AG04449 (cell line): ENCODE data around the gene PUS3.
"Not testable (repeated sequence)": the region's sequence is repeated elsewhere in the genome, so short reads cannot be mapped to it uniquely, and the experiment has no call there.

Experiments used
- CTCF ChIA-PET: fragments of 350-600 bp; formaldehyde crosslinking; extraction: SDS; loops from one replicate; lab custom pipeline; 2021; ENCODE audit warnings: antibody characterized with exemption; lab: Yijun Ruan, JAX
- POLR2A ChIA-PET: fragments of 400-600, 350-600 bp; formaldehyde crosslinking; extraction: SDS; loops from one replicate; lab custom pipeline; 2020; ENCODE audit warnings: antibody characterized with exemption, inconsistent platforms; lab: Yijun Ruan, JAX
- DNase-seq: peaks from one replicate; pipeline ENCODE4 v3.0.0-alpha.2; 2010; ENCODE audit warnings: low read depth, low spot score
- H3K4me3 ChIP-seq: 2 replicates; pipeline ENCODE4 v1.5.1; 2011; ENCODE audit warnings: low read depth, mild to moderate bottlenecking, control low read depth, low read length
- CTCF ChIP-seq: IDR thresholded peaks from one replicate; pipeline ENCODE4 v1.5.1; 2011; ENCODE audit warnings: mild to moderate bottlenecking, moderate library complexity, low read length, control low read depth, inconsistent platforms; ENCODE audit not compliant: insufficient read depth; ENCODE audit errors: missing control alignments

Gene PUS3

GRCh38 chr11:125923012-125923579, 20.1 kb upstream of the PUS3 start:
- peak; percentile 10 for DNase-seq
- H3K4me3 ChIP-seq = no peak overlapping the region
- POLR2A ChIA-PET = no interaction called here
- CTCF ChIA-PET = interaction anchor here (0.7 to 12.7 kb wide), 23 partner anchors 9 to 302 kb away, joined by 3 to 293 read pairs (median 5); partner anchors contain the start of genes DDX25 and PUS3
- TF ChIP-seq CTCF = peak; percentile 82

GRCh38 chr11:125922156-125922555, 19.1 kb upstream of the PUS3 start:
- TF ChIP-seq CTCF = no peak
- ChIA-PET POLR2A (no interaction called here), CTCF (interaction anchor here (0.9 to 12.7 kb wide), 12 partner anchors 12 to 281 kb away, joined by 3 to 293 read pairs (median 7); no protein-coding TSS in a partner anchor)
- DNase-seq = no peak
- no peak overlapping the region for H3K4me3 ChIP-seq

- no peak for DNase-seq
- no peak for TF ChIP-seq CTCF
- H3K4me3 ChIP-seq = no peak overlapping the region
- CTCF ChIA-PET = interaction anchor here (0.7 to 12.7 kb wide), 8 partner anchors 9 to 277 kb away, joined by 3 to 293 read pairs (median 7); no protein-coding TSS in a partner anchor
- POLR2A ChIA-PET = no interaction called here
These were observed 18.0 kb upstream of the PUS3 start for GRCh38 chr11:125921042-125921441.

GRCh38 chr11:125918140-125918840, 15.3 kb upstream of the PUS3 start:
- peak; percentile 1 for TF ChIP-seq CTCF
- DNase-seq = no peak
- no peak overlapping the region for H3K4me3 ChIP-seq
- ChIA-PET CTCF (interaction anchor here (0.8 to 4.1 kb wide), 5 partner anchors 10 to 303 kb away, joined by 3 to 83 read pairs (median 4); partner anchors contain the start of genes DDX25 and PUS3), POLR2A (no interaction called here)

GRCh38 chr11:125916683-125917347, 13.8 kb upstream of the PUS3 start:
- no peak for TF ChIP-seq CTCF
- no peak for DNase-seq
- no peak overlapping the region for H3K4me3 ChIP-seq
- ChIA-PET CTCF (interaction anchor here (1.1 to 4.1 kb wide), 2 partner anchors 277 to 305 kb away, joined by 4 to 83 read pairs; no protein-coding TSS in a partner anchor), POLR2A (interaction anchor here (0.5 kb wide), 1 partner anchor 14 kb away, joined by 4 read pairs; the partner anchor contains the start of gene PUS3)

GRCh38 chr11:125914601-125915000, 11.6 kb upstream of the PUS3 start:
- CTCF ChIA-PET = interaction anchor here (1.2 kb wide), 1 partner anchor 11 kb away, joined by 4 read pairs; no protein-coding TSS in a partner anchor

More at GRCh38 chr11:125914601-125915000, 11.6 kb upstream of the PUS3 start:
- H3K4me3 ChIP-seq, POLR2A ChIA-PET, DNase-seq: not testable (repeated sequence)
